CD4-positive, alpha-beta T cell treated with Interleukin-1 beta for 1 hour (primary cell): ENCODE data around the gene HPGDS.
"Not testable (repeated sequence)": the region's sequence is repeated elsewhere in the genome, so short reads cannot be mapped to it uniquely, and the experiment has no call there.

Experiments used
- DNase-seq, 2 donors: peaks; one replicate each; pipeline ENCODE4 v3.0.0-alpha.2; 2020 to 2022

The HPGDS gene

DNA sequence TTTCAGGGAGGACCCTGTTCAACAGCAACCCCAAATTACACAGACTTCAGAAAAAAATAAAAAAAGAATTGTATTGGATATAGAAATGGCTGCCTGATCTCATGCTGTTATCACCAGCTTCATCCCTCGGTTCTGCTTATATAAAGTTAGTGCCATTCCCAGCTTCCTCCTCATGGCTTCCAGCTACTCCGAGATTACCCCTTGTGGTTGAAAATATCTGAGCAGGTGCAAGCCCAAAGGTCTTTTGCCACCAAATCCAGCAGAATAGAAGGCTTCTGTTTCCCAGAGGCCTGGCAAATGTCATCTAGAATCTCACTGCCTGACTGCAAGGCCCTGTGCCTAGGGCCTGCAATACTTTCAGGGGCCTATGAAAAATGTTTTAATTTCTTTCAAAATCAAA is 13.8 kb upstream of the HPGDS start:
- DNase-seq, result no peak

DNA sequence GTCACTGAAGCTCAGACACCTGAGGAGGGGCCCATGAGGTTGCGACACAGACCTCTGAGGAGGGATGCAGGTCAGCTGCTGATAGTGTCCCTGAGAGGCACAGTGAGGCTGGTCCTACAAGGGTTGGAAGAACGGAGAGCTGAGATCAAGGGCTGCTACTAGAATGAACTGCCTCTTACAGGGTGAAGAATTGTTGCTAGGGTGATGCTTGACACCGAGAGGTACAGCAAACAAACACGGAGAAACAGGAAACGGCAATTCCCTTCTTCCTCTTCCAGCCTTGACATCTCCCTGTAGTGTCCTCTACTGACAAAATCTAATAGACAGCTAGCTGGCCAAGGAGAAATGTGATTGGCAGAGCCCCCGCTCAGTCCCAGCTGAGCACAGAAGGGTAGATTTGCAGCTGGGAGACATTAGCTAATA is 11.8 kb upstream of the HPGDS start:
- no peak for DNase-seq

DNA sequence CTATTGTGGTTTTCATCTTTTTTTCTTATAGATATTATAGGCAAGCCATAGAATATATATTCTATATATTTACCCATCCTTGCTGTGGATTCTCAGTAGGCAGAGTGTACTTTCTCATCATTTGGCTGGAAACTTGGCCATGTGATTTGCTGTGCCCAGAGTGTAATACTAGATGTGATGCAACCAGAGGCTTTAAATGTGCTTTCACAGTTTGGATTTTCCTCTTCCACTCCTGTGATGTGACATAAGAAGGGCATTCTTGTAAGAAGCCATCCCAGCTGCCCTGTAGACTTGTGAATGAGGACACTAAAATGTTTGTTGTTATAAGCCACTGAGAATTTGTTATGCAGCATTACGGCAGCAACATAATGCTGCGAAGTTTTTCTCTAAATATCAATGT is 10.4 kb upstream of the HPGDS start:
- DNase-seq, result no peak

DNA sequence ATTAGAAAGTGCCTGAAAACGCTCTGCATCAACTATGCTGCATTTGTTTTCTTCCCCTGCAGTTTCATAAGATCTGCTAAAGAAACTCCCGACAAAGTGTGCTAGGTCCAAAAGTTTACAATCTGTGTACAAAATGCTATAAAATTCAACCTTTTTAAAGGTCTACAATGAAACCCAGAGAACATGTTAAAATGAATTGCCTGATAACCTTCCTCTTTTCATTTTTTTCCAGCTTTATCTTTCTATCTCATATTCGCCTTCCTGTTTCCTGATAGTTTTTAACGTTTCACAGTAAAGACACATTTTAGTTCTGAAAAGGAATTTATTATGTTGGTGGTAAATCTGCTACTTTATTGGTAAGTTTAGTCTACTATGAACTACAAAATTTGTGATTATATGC is 9.5 kb upstream of the HPGDS start:
- DNase-seq, result no peak

DNA sequence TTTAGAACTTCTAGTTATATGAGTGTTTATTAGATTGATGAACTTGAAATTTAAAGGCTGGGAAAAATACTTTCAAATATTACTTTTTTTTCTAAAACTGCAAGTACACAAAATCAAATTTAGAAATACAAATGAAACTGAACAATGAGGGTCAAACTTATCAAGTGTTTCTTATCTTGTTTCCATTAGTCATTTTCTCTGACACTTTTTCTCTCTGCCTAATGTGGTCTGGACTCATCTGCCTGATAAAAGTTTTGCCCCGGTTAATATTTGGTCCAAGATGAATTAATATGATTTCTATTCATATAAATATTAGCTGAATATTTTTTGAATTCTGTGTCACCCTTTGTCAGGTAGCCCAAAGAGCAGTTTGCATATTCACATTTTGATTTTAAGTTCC is 8.7 kb upstream of the HPGDS start:
- no peak for DNase-seq

DNA sequence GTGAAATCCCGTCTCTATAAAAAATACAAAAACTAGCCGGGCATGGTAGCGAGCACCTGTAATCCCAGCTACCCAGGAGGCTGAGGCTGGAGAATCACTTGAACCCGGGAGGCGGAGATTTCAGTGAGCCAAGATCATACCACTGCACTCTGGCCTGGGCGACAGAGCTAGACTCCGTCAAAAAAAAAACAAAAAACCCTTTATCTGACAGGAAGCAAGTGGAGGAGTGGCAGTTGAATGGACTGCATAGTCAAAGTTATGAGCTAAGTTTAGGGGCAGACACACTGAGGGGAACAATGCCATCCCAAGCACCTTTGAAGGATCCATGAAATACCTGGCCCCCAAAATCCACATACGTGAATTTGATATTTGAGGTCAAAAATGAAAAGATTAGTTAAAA is 7.5 kb upstream of the HPGDS start:
- DNase-seq, result no peak

DNA sequence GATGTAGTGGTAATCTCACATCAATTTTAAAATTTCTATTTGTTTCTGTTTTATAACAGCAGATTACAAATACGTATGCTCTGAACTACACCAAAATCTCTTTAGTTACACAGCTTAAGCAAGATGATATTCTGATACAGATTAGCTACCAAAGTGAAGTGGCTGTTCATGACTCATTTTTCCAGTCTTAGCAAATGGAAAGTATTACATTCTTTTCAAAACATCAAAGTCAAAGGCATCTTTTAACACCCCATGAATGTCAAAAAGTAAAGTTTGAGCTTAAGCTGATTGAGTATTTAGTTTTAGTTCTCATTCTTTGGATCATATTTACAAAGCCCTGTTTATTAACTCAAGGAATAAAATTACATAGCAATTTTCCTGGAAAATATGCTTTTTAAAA is 6.6 kb upstream of the HPGDS start:
- no peak for DNase-seq

DNA sequence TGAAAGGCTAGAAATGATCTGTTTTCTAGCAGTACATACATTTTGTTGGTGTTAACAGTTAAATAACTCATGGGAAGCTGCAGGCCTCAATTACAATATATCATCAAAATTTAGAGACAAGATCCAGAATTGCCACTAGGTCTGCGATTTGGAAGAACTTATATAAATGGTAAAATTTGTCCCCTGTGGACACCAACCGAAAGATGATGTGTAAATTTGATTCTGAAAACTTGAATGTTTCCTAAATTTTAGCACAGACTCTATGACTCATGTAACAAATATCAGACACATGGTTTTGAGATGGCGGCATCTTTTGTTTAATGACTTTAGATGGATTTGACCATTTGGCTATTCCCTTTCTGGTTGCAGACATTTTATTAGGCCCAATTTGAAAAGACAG is 6.0 kb upstream of the HPGDS start:
- no peak for DNase-seq

DNA sequence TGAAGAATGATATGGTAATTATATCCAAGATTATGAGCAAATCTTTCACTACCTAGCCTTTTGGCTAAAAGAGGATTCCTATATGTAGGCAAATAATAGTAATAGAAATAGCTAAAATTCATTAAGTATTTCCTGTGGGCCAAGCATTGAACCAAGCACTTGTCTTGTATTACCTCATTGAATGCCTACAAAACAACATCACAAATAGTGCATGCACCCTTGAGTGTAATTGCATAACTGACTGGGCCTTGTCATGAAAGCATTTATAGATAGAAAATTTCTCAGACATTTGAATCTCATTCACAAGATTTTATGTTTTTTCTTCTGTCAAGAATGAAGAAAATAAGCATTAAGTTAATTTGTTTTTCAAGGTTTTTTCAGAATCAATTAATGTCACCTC is 3.9 kb upstream of the HPGDS start:
- DNase-seq, result no peak

DNA sequence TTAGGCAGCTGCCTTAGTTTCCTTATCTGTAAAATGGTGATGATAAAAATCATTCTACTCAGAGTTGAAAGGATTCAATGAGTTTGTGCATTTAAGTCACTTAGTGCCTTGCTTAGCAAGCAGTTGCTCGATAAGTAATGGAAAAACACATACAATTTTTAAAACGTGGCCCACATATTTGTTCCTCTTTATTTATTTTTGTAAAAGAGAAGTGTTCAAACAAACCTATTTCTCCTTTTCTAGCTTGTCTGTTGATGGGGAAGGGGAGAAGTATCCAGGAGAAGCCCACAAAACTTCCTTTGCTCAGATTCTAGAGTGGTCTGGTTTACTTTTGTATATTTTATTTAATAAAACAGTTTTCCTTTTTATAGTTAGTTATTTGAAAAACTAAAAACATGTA is 3.3 kb upstream of the HPGDS start:
- no peak for DNase-seq

DNA sequence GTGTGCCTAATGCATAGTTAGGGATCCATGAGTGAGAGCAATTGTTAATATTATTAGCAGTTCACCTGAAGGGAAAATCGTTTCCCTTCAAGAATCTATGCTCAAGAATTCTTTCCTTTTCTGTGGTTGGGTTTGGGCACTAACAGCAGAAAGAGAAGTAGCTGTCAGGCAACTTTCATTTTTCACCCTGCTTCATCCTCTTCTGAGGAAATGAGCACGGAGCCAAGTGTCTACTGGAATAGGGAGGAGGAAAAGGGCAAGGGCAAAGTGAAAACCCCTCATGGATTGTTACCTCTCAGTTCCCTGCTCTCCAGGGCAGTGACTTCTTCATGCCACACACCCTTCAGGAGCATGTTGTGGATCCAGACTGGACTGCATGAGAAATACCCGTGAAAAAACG is 2.6 kb upstream of the HPGDS start:
- DNase-seq, result no peak

DNA sequence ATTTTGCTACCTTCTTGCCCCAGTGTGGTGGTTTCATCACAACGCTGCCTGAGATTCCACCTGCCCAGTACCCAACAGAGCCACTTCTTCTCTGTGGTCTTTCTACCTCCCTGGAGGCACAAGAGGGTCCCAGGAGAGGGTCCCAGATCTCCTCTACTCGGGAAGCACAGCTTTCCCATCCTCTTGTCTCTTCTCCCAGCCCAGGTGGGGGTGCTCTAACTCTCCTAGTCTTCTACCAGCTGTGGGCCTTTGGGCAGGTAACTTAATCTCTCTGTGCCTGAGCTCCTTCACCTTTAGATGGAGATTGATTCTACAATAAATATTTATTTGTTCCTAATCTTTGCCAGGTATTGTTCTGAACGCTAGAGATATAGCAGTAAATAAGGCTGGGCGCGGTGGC is 1.8 kb upstream of the HPGDS start:
- DNase-seq, result no peak

DNA sequence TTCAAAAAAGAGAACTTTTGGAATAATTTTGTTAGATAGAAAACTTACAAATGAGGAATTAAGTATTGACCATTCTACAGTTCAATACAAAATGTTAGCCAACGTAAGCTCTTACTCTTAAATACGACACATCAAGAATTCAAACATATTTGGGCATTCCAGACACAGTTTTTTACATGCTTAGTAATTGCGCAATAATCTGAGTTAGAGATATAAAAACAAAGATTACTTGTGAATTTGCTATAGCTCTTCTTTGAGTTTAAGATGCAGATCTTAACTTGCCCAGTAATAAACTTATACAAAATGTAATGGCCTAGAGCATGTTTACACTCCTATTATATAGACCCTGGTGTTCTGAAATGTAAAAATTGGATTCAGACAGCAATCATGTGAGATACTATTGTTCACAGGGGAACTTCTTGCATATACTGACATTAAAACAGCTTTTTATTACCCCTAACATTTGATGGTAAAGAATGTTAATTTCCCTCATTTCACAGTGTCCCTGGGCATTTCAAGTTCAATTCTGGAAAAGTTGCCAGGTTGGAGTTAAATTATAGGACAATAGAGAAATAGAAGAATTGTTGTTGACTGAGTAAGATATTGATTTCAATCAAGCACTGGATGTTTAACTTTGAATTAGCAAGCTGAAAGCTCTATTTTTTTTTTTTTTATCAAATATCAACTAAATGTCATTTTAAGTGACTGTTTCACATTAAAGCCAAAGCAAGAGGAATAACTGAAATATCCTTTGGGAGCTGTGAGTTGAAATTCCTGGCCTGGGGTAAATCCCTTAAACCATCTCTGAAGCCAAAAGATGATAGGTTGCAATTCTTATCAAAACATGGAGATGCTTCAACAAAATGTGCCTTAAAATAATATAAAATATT is 910 bp downstream of the HPGDS start:
- DNase-seq, result no peak

DNA sequence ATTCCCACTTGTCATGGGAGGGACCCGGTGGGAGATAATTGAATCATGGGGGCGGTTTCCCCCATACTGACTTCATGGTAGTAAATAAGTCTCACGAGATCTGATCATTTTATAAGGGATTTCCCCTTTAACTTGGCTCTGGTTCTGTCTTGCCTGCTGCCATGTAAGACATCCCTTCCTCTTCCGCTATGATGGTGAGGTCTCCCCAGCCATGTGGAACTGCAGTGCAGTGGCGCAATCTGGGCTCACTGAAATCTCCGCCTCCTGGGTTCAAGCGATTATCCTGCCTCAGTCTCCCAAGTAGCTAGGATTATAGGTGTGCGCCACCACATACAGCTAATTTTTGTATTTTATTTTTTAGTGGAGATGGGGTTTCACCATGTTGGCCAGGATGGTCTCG is 2.9 kb downstream of the HPGDS start:
- DNase-seq, result peak; percentile 7 to 25

DNA sequence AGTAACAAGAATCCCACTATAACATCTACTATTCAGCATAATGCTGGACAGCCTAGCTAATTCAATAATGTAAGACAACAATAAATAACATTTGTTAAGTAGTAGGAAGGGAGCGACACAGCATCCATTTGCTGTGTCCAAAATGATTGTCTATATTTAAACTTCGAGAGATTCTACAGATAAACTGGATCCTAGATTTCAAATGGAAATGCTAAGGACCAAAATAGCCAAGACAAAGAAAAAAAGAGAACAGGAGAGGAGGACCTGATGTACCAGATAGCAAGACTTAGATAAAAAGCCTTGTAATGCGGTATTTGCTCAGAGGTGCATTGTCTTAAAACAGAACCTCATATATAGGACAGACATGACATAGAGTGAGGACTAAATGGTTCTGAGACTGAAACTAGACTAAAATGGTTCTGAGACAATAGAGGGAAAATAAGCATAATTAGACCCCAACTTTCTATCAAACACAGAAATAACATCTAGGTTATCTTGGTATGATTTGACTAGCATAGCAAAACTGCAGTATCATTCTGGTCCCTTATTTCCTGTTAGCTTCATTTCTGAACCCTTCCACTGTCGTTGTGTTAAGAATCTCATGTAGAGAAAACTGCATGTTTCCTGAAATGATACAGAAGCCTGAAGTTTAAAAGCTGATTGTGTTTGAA is 3.8 kb downstream of the HPGDS start:
- no peak for DNase-seq

DNA sequence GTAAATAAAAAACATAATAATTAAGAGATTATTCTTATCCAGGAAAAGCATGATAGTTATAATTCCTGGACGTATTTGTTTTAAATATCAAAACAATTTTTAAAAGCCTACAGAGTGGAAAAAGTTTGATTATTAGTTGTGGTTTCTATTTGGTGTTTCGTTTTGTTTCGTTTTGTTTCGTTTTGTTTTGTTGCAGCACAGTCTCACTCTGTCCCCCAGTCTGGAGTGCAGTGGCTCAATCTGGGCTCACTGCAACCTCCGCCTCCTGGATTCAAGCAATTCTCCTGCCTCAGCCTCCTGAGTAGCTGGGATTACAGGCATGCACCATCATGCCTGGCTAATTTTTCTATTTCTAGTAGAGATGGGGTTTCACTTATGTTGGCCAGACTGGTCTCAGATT is 5.8 kb downstream of the HPGDS start:
- not testable (repeated sequence) for DNase-seq

DNA sequence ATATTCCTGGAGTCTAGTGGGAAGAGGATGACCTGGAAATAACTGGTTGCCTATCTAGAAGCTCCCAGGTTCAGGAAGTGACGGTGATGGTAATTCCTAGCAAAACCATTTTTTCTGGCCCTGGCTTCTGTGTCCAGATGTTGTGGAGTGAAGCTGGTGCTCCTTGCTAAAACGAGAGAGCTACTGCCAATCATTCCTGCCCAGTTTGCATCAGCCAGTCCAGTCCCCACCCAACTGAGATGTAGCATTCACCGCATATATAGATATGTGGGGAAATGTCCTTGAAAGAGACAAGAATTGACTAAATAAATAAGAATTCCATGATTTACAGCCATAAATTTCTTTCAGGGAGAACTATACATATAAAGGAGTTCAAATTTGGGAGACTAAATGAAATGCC is 6.3 kb downstream of the HPGDS start:
- DNase-seq, result no peak

DNA sequence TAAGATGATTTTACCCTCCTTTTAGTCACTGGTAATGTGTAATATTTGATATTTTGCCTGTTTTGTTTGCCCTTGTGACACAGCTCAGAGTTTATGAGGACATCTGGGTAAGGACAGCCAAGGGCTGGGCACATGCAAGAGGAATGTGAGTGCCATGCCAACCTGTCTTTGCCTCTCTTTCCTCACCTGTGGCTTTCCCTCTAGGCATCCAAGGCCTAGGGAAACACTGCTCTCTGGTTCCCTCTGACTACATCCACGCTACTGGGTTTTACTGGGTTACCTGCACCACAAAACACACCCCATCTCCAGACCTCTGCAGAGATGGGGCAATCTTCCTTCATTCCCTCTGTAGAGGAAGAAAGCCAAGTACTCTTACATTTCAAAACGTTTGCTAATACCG is 7.7 kb downstream of the HPGDS start:
- DNase-seq, result no peak

DNA sequence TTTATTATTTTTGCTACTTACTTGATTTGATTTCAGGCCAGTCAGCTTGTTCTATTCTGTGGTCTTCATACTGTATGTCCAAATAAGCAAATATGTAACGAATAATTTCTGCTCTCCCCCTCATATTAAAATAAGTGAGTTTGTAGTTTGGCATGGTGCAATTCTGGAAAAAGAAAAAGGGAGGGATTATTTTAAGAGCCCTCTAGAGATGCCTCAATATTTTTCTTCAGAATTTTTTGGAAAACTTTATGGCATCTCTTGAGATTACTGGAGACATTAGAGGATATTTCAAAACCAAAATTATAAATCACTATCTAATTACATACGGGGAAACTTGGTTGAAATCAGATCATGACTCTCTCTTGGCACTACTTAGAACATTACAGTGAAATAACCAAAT is 8.2 kb downstream of the HPGDS start:
- DNase-seq, result no peak

DNA sequence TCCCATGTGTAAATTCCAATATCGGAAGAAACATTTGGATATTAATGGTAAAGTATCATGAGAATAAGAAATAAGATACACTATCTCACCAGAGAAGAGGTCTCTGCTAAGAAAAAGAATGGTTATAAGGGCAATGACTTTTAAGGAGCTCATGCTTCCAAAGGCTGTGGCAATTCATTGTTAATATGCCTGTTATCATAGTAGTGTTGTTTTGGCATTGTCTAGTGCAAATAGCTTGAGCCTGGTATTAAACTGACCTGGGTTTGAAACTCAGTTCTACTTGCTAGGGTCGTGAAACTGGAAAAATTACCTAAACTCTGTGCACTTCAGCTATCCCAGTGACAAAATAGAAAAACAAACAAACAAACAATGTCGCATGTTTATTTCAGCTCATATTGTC is 8.8 kb downstream of the HPGDS start:
- no peak for DNase-seq

DNA sequence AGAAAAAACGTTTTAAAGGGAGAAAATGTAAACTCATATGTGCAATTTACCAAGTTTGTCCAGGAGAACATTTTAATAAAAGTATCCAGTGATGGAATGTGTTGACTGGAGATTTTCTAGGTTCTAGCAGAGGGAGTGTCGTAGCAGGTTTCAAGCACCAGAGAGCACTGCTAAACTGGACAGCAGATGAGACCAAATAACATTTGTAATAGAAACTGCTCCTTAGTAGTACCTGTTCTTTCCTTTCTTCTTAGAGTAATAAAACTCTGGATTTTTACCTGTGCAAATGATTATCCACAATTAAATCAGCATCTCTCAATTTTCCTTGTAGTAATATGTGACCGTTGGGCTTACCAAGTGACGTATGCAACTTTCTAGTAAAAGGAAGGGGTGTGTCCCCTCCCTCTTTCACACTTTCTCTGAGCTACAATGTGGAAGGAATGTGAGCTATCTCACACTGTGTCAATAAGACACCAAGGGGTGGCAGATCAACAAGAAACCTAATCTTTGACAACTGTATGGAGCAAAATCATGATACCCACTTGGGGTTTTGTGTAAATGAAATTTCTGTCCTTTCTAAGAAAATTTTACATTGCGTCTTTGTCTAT is 9.5 kb downstream of the HPGDS start:
- no peak for DNase-seq

DNA sequence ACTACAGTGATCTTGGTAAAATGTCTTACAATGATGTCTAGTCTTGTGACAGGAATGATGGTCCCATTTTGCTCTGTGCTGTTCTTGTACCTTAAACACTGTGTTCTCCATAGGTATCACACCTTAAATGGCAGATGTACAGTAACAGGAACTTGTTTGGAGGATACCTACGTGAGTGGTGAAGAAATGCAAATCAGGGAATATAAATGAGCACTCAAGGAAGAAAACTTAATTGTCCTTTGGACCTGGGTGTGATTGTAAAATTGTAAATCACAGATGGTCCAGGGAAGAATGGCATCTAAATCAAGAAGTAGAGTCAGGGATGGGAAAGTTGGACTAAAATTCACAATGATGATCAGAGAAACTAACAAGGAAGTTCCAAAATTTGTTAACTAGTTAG is 12.7 kb downstream of the HPGDS start:
- DNase-seq, result no peak

DNA sequence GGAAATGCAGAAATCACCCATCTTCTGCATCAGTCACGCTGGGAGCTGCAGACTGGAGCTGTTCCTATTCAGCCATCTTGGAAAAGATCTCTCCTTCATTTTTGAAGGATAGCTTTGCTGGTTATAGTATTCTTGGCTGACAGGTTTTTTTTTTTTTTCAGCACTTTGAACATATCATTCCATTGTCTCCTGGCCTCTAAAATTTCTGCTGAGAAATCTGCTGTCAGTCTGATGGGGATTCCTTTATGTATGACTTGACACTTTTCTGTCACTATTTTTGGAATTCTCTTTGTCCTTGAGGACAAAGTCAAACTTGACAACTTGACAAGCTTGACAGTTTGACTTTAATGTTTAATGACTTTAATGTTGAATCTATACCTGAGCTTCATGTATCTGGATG is 16.8 kb downstream of the HPGDS start:
- no peak for DNase-seq

DNA sequence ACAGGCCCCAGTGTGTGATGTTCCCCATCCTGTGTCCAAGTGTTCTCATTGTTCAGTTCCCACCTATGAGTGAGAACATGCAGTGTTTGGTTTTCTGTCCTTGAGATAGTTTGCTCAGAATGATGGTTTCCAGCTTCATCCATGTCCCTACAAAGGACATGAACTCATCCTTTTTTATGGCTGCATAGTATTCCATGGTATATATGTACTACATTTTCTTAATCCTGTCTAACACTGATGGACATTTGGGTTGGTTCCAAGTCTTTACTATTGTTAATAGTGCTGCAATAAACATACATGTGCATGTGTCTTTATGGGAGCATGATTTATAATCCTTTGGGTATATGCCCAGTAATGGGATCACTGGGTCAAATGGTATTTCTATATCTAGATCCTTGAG is 22.7 kb downstream of the HPGDS start:
- not testable (repeated sequence) for DNase-seq
